Measurements from ENCODE around the gene FAXC.

FAXC gene

GRCh38 chr6:99349171-99350141 lies at the start of gene FAXC:
TSS of gene FAXC (minus strand) at chr6:99349674. CDS start at chr6:99349372, 302 bp downstream.
- TF ChIP-seq TSHZ2 (CRISPR knock-in tag; IDR thresholded peaks at IDR 0.05), result no peak
- no peak for TF ChIP-seq ZNF70 (CRISPR knock-in tag; IDR thresholded peaks at IDR 0.05)
- TF ChIP-seq ESRRG (CRISPR knock-in tag; IDR thresholded peaks at IDR 0.05), result no peak
- TF ChIP-seq RARB (CRISPR knock-in tag; IDR thresholded peaks at IDR 0.05), result no peak
- TF ChIP-seq ZNF8 (CRISPR knock-in tag; IDR thresholded peaks at IDR 0.05), result no peak
- no peak for TF ChIP-seq CSRNP3 (CRISPR knock-in tag; IDR thresholded peaks at IDR 0.05)
- TF ChIP-seq PATZ1 (CRISPR knock-in tag; IDR thresholded peaks at IDR 0.05; ENCODE audit: borderline replicate concordance), result no peak
- TF ChIP-seq BACH2 (CRISPR knock-in tag; IDR thresholded peaks at IDR 0.05; ENCODE audit: borderline replicate concordance), result no peak
- TF ChIP-seq PPARA (CRISPR knock-in tag; IDR thresholded peaks at IDR 0.05; ENCODE audit: borderline replicate concordance), result no peak
- no peak for TF ChIP-seq TCF4 (CRISPR knock-in tag; IDR thresholded peaks at IDR 0.05; ENCODE audit: borderline replicate concordance)
- peak; percentile 69 for ATAC-seq

GRCh38 chr6:99397287-99397686 lies 47.8 kb upstream of the FAXC start:
- TF ChIP-seq PATZ1 (CRISPR knock-in tag; IDR thresholded peaks at IDR 0.05; ENCODE audit: borderline replicate concordance) (no peak), ZNF8 (CRISPR knock-in tag; IDR thresholded peaks at IDR 0.05) (no peak), ZC3H10 (CRISPR knock-in tag; IDR thresholded peaks at IDR 0.05) (no peak), ARNTL (CRISPR knock-in tag; IDR thresholded peaks at IDR 0.05; ENCODE audit: borderline replicate concordance, low read depth) (no peak), ZNF565 (CRISPR knock-in tag; conservative IDR thresholded peaks at IDR 0.05; ENCODE audit: low read depth) (no peak), OSR1 (CRISPR knock-in tag; IDR thresholded peaks at IDR 0.05) (no peak), ZNF70 (CRISPR knock-in tag; IDR thresholded peaks at IDR 0.05) (no peak)
- no peak for ATAC-seq

- ATAC-seq, result peak; percentile 93
These were observed 44.4 kb upstream of the FAXC start, which contains the start of gene COQ3 for GRCh38 chr6:99393698-99394531. TSS of gene COQ3 (minus strand) at chr6:99394195. CDS start at chr6:99394179, 16 bp downstream.

More at GRCh38 chr6:99393698-99394531, 44.4 kb upstream of the FAXC start, which contains the start of gene COQ3:
- no peak for TF ChIP-seq SNAI2 (CRISPR knock-in tag; IDR thresholded peaks at IDR 0.05)
- TF ChIP-seq GLIS3 (CRISPR knock-in tag; IDR thresholded peaks at IDR 0.05), result no peak; the same call in 1 of the 2 replicates
- TF ChIP-seq ARNTL (CRISPR knock-in tag; IDR thresholded peaks at IDR 0.05; ENCODE audit: borderline replicate concordance, low read depth), result no peak
- TF ChIP-seq CSRNP3 (CRISPR knock-in tag; IDR thresholded peaks at IDR 0.05), result no peak
- no peak for TF ChIP-seq RARB (CRISPR knock-in tag; IDR thresholded peaks at IDR 0.05)
- TF ChIP-seq TCF4 (CRISPR knock-in tag; IDR thresholded peaks at IDR 0.05; ENCODE audit: borderline replicate concordance), result no peak
- TF ChIP-seq TSHZ2 (CRISPR knock-in tag; IDR thresholded peaks at IDR 0.05), result no peak
- TF ChIP-seq POU6F1 (CRISPR knock-in tag; IDR thresholded peaks at IDR 0.05; ENCODE audit: borderline replicate concordance, low read depth), result no peak
- TF ChIP-seq ZNF8 (CRISPR knock-in tag; IDR thresholded peaks at IDR 0.05), result no peak
- no peak for TF ChIP-seq PPARA (CRISPR knock-in tag; IDR thresholded peaks at IDR 0.05; ENCODE audit: borderline replicate concordance)
- TF ChIP-seq ESRRG (CRISPR knock-in tag; IDR thresholded peaks at IDR 0.05), result no peak
- no peak for TF ChIP-seq CSDC2 (CRISPR knock-in tag; IDR thresholded peaks at IDR 0.05)
- no peak for TF ChIP-seq OSR1 (CRISPR knock-in tag; IDR thresholded peaks at IDR 0.05)
- TF ChIP-seq BACH2 (CRISPR knock-in tag; IDR thresholded peaks at IDR 0.05; ENCODE audit: borderline replicate concordance), result no peak

Measured in SK-N-SH treated with all-trans-retinoic acid at 6 μM for 48 hours (cell line).